A172 (cell line): Measurements from ENCODE around the gene FGF22. TPM values are rescaled to one million over a fixed set of nuclear protein-coding genes. Genes with fewer than 3 reads are reported as not detected.
A peak's percentile ranks its signal among the peaks of the same experiment; 100 is the strongest.
"Not testable (repeated sequence)": the region's sequence is repeated elsewhere in the genome, so short reads cannot be mapped to it uniquely, and the experiment has no call there.

Experiments
- DNase-seq: peaks from one replicate; pipeline ENCODE4 v3.0.0-alpha.2; 2015; ENCODE audit warnings: low spot score
- total RNA-seq: library from RNA; depleted of rRNA; stranded (reverse); fragments of >200 nt; shearing (Covaris generic); gene quantifications from 2 replicates; pipeline ENCODE4 v1.2.3, GENCODE V29; 2014

FGF22 gene
- total RNA-seq, 1 experiment from 2014 or later, result not detected

GRCh38 chr19:607301-608154 is 32.2 kb upstream of the FGF22 start:
- no peak for DNase-seq

GRCh38 chr19:608155-609003 is 31.3 kb upstream of the FGF22 start:
- peak; percentile 37 for DNase-seq

- DNase-seq, result peak; percentile 85
Observed at GRCh38 chr19:609004-609346, 30.7 kb upstream of the FGF22 start.

GRCh38 chr19:610071-610800 is 29.4 kb upstream of the FGF22 start:
- peak; percentile 95 for DNase-seq

GRCh38 chr19:610801-611480 is 28.7 kb upstream of the FGF22 start:
- no peak for DNase-seq

- peak; percentile 99 for DNase-seq
Observed at GRCh38 chr19:611481-611868, 28.2 kb upstream of the FGF22 start.

GRCh38 chr19:612941-613340 is 26.7 kb upstream of the FGF22 start:
- DNase-seq, result no peak

GRCh38 chr19:613732-614567 is 25.7 kb upstream of the FGF22 start:
- no peak for DNase-seq

GRCh38 chr19:615619-616018 is 24.1 kb upstream of the FGF22 start:
- no peak for DNase-seq

- DNase-seq, result no peak
Observed at GRCh38 chr19:616062-616700, 23.5 kb upstream of the FGF22 start.

GRCh38 chr19:616747-617526 is 22.7 kb upstream of the FGF22 start:
- no peak for DNase-seq

GRCh38 chr19:617551-618246 is 22.0 kb upstream of the FGF22 start:
- no peak for DNase-seq

GRCh38 chr19:618247-618619 is 21.4 kb upstream of the FGF22 start:
- DNase-seq, result no peak

- DNase-seq, result no peak
Observed at GRCh38 chr19:618674-619285, 20.9 kb upstream of the FGF22 start.

GRCh38 chr19:619286-620002 is 20.2 kb upstream of the FGF22 start:
- no peak for DNase-seq

GRCh38 chr19:620166-620862 is 19.4 kb upstream of the FGF22 start:
- DNase-seq, result no peak

- DNase-seq, result not testable (repeated sequence)
Observed at GRCh38 chr19:621191-621590, 18.5 kb upstream of the FGF22 start.
